ENCODE results near the gene GGT6. TPM values are rescaled to one million over a fixed set of nuclear protein-coding genes. Genes with fewer than 3 reads are reported as not detected.

Gene GGT6
- polyA plus RNA-seq, 1 donor (not counting 4 experiments of a cell fraction or from before 2014, with no cell fraction given) = 0.93 TPM

- dilution Hi-C loops (cut with MboI; ENCODE audit: extremely low pct_ligation_motif_present, low sequenced_read_pairs) = no loop called here
- TF ChIP-seq CTCF (optimal IDR thresholded peaks at IDR 0.05 in 1 of 3, IDR thresholded peaks at IDR 0.05 in 1 of 3, conservative IDR thresholded peaks at IDR 0.05 in 1 of 3; ENCODE audit: extremely low read depth in 1 of 3, insufficient read depth in 2 of 3, low read length in 3 of 3) (no peak), EZH2 (IDR thresholded peaks at IDR 0.05; ENCODE audit: low read length) (no peak)
- H3K9ac ChIP-seq (ENCODE audit: control insufficient read depth, extremely low read depth, insufficient read depth, low read length) = no peak overlapping the region
- no peaks in the 10 kb centered on the region for H3K9me1 ChIP-seq (ENCODE audit: control insufficient read depth, extremely low read depth, insufficient read depth, low read length)
- no peaks in the 10 kb centered on the region for H3K4me1 ChIP-seq (ENCODE audit: control insufficient read depth, extremely low read depth, insufficient read depth, low read length)
- H3K36me3 ChIP-seq (ENCODE audit: control insufficient read depth in 2 of 2, extremely low read depth in 1 of 2, insufficient read depth in 2 of 2, low read length in 2 of 2) = no peaks in the 10 kb centered on the region
- no peak overlapping the region for H2AFZ ChIP-seq (ENCODE audit: control insufficient read depth, low read length)
- H4K20me1 ChIP-seq (ENCODE audit: control insufficient read depth, extremely low read depth, insufficient read depth, low read length) = no peaks in the 10 kb centered on the region
- no peak overlapping the region for H3K27ac ChIP-seq (ENCODE audit: control insufficient read depth, insufficient read depth, low read length)
- peaks cover 9% of the 10 kb centered on the region for H3K27me3 ChIP-seq (ENCODE audit: control insufficient read depth, extremely low read depth, insufficient read depth, low read length)
- DNase-seq (ENCODE audit: low read depth, low spot score) = no peak
- no peak overlapping the region for H3K4me3 ChIP-seq (ENCODE audit: control insufficient read depth in 2 of 3, extremely low read depth in 1 of 3, insufficient read depth in 2 of 3, low read depth in 1 of 3, low read length in 3 of 3)
- H3K4me2 ChIP-seq (ENCODE audit: control insufficient read depth, extremely low read depth, insufficient read depth, low read depth, low read length) = no peak overlapping the region
- no peak for FAIRE-seq
- no peaks in the 10 kb centered on the region for H3K79me2 ChIP-seq (ENCODE audit: control insufficient read depth, insufficient read depth, low read length)
- no peaks in the 10 kb centered on the region for H3K9me3 ChIP-seq (ENCODE audit: control insufficient read depth, low read depth, low read length)
Measured at GRCh38 chr17:4515501-4515900, 44.9 kb downstream of the GGT6 start.

GRCh38 chr17:4514779-4515178, 45.6 kb downstream of the GGT6 start:
- DNase-seq (ENCODE audit: low read depth, low spot score) (no peak), FAIRE-seq (no peak)
- Histone ChIP-seq H4K20me1 (ENCODE audit: control insufficient read depth, extremely low read depth, insufficient read depth, low read length) (no peaks in the 10 kb centered on the region), H3K79me2 (ENCODE audit: control insufficient read depth, insufficient read depth, low read length) (no peaks in the 10 kb centered on the region), H3K4me2 (ENCODE audit: control insufficient read depth, extremely low read depth, insufficient read depth, low read depth, low read length) (no peak overlapping the region), H3K4me1 (ENCODE audit: control insufficient read depth, extremely low read depth, insufficient read depth, low read length) (no peaks in the 10 kb centered on the region), H3K4me3 (ENCODE audit: control insufficient read depth in 2 of 3, extremely low read depth in 1 of 3, insufficient read depth in 2 of 3, low read depth in 1 of 3, low read length in 3 of 3) (no peak overlapping the region), H2AFZ (ENCODE audit: control insufficient read depth, low read length) (no peak overlapping the region), H3K9me1 (ENCODE audit: control insufficient read depth, extremely low read depth, insufficient read depth, low read length) (no peaks in the 10 kb centered on the region), H3K36me3 (ENCODE audit: control insufficient read depth in 2 of 2, extremely low read depth in 1 of 2, insufficient read depth in 2 of 2, low read length in 2 of 2) (no peaks in the 10 kb centered on the region), H3K27ac (ENCODE audit: control insufficient read depth, insufficient read depth, low read length) (no peak overlapping the region), H3K27me3 (ENCODE audit: control insufficient read depth, extremely low read depth, insufficient read depth, low read length) (peaks cover 15% of the 10 kb centered on the region), H3K9ac (ENCODE audit: control insufficient read depth, extremely low read depth, insufficient read depth, low read length) (no peak overlapping the region), H3K9me3 (ENCODE audit: control insufficient read depth, low read depth, low read length) (no peaks in the 10 kb centered on the region)
- TF ChIP-seq CTCF (optimal IDR thresholded peaks at IDR 0.05 in 1 of 3, IDR thresholded peaks at IDR 0.05 in 1 of 3, conservative IDR thresholded peaks at IDR 0.05 in 1 of 3; ENCODE audit: extremely low read depth in 1 of 3, insufficient read depth in 2 of 3, low read length in 3 of 3) (no peak), EZH2 (IDR thresholded peaks at IDR 0.05; ENCODE audit: low read length) (no peak)
- dilution Hi-C loops (cut with MboI; ENCODE audit: extremely low pct_ligation_motif_present, low sequenced_read_pairs) = no loop called here

Data from keratinocyte (primary cell).